Fibroblast of villous mesenchyme (primary cell): Measurements from ENCODE around the gene PGM2. TPM values are rescaled to one million over a fixed set of nuclear protein-coding genes. Genes with fewer than 3 reads are reported as not detected.

Experiments
- DNase-seq: peaks from one replicate; pipeline ENCODE4 v3.0.0-alpha.2; 2010; ENCODE audit warnings: low read depth
- H3K4me3 ChIP-seq: 2 replicates; pipeline ENCODE4 v1.5.1; 2011; ENCODE audit warnings: low read depth, mild to moderate bottlenecking, low read length
- CTCF ChIP-seq: IDR thresholded peaks from 2 replicates; pipeline ENCODE4 v1.5.1; 2012; ENCODE audit warnings: low read depth, mild to moderate bottlenecking, low read length; ENCODE audit not compliant: insufficient read depth
- total RNA-seq: library from RNA; depleted of rRNA; stranded (reverse); fragments of >200 nt; gene quantifications from 2 replicates; pipeline ENCODE4 v1.2.3, GENCODE V29; 2012

The PGM2 gene
- total RNA-seq, 1 donor = 25.9 TPM

DNA sequence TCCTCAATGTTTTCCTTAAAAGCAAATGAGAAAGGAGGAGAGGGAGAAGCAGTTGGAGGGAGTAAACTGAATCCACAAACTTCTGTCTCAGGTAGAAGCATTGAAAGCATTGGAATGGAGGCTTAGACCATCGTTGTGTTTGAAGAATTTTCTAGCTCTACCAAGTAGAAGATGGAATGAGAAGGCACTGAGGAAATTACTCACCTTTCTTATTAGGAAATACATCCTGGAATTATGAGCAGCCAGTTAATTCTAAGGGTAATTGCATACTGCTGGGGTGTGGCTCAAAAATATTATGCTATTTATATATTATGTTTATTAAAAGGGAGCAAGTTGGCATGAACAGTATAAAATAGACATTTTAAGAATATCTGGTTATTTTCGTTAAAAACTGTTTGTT is 12.9 kb downstream of the PGM2 start:
- no peak for TF ChIP-seq CTCF
- H3K4me3 ChIP-seq = no peak overlapping the region
- DNase-seq = no peak

DNA sequence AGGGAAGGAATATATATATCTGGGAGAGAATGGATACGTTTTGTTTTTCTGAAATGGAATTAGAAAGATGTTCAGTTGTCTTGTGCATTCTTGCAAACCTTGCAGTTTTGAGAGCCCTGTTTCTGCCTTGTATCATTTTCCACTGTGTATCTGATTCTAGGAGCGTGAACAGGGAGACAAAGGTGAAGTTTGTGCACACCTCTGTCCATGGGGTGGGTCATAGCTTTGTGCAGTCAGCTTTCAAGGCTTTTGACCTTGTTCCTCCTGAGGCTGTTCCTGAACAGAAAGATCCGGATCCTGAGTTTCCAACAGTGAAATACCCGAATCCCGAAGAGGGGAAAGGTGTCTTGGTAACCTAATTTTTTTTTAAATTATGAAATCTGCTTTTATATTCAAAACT is 17.7 kb downstream of the PGM2 start:
- no peak for TF ChIP-seq CTCF
- DNase-seq = no peak
- no peak overlapping the region for H3K4me3 ChIP-seq

DNA sequence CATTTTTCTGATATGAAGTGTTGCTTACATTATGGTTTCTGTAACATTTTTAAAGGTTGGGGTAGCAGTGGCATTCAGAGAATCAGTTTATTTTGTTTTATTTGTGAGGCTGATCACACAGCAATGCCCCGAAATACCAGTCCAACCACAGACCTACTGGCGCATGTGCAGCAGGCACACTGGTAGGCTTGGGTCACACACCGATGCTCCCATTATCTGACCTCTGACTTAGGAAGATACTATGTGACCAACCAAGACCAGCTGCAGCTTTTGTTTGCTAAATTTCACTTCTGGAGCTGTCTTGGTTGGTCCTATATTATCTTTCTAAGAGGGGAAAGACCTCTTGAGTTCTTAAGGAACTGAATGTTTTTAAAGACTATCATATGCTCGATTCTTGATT is 18.7 kb downstream of the PGM2 start:
- no peak for TF ChIP-seq CTCF
- H3K4me3 ChIP-seq = no peak overlapping the region
- no peak for DNase-seq

DNA sequence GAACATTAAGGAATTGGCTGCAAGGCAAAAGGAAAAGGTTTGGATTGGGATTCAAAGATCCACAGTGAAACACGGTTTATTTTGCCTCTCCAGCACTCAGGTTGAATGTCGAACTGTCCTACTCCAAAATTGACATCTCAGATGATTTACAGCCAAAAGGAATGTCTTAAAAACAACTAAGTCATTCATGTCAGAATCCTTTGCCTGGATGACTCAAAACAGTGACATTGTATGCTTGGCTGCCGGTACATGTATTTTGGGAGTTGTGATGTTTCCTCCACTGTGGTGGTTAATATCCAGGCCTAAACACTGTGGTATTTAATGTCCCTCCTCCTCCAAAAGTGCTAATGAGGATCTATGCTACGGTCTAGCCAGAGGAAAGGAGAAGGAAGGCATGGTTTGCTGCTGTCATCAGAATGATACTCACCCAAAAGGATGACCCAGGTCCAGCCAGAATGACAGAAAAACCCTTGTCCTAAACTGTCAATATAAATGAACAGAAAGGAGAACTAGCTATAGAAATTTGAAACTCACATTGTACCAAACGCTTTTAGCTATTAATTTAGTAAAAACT is 20.9 kb downstream of the PGM2 start:
- DNase-seq = no peak
- H3K4me3 ChIP-seq = no peak overlapping the region
- no peak for TF ChIP-seq CTCF

- no peak for TF ChIP-seq CTCF
- no peak overlapping the region for H3K4me3 ChIP-seq
- no peak for DNase-seq
Observed at GRCh38 chr4:37852376-37852775, 25.9 kb downstream of the PGM2 start.

- no peak for DNase-seq
- no peak overlapping the region for H3K4me3 ChIP-seq
- TF ChIP-seq CTCF = no peak
Observed at GRCh38 chr4:37858112-37858511, 31.6 kb downstream of the PGM2 start.

DNA sequence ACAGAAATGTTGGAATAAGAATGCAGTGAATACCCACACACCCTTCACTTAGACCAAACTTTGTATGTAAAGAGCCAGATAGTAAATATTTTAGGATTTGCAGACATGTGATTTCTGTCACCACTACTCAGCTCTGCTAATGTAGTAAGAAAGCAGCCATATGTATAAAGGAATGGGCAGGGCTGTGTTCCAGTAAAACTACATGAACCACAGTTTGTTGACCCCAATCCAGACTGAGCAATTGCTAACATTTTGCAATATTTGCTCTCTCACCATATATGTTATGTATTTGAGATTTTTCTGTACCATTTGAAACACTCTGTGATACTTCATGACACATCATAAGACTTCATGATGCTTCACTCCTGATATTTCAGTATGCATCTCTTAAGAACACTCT is 32.4 kb downstream of the PGM2 start:
- TF ChIP-seq CTCF = no peak
- no peak overlapping the region for H3K4me3 ChIP-seq
- DNase-seq = no peak
